Skeletal muscle tissue (tissue), 4 donors: ENCODE data around the gene TENM3. TPM values are rescaled to one million over a fixed set of nuclear protein-coding genes. Genes with fewer than 3 reads are reported as not detected.

Experiments used
- H3K27ac ChIP-seq: one replicate; pipeline ENCODE4 v1.7.0; 2013; ENCODE audit warnings: mild to moderate bottlenecking, low read depth, low read length, inconsistent platforms
- H3K27me3 ChIP-seq, 3 donors: one replicate each; pipeline ENCODE4 v1.7.0; 2013; ENCODE audit warnings: low read length in 3 of 3; ENCODE audit not compliant: control insufficient read depth in 3 of 3, insufficient read depth in 3 of 3
- H3K36me3 ChIP-seq, 3 donors: one replicate each; pipeline ENCODE4 v1.7.0; 2013; ENCODE audit warnings: low read length in 3 of 3; ENCODE audit not compliant: control insufficient read depth in 3 of 3, insufficient read depth in 3 of 3
- H3K4me1 ChIP-seq, 3 donors: one replicate each; pipeline ENCODE4 v1.7.0; 2013; ENCODE audit warnings: low read length in 3 of 3, mild to moderate bottlenecking in 3 of 3; ENCODE audit not compliant: control insufficient read depth in 3 of 3, insufficient read depth in 3 of 3
- H3K4me3 ChIP-seq, 3 donors: one replicate each; pipeline ENCODE4 v1.7.0; 2013; ENCODE audit warnings: low read length in 3 of 3
- H3K9ac ChIP-seq, 3 donors: one replicate each; pipeline ENCODE4 v1.7.0; 2013; ENCODE audit warnings: low read length in 3 of 3, mild to moderate bottlenecking in 3 of 3, moderate library complexity in 2 of 3, low read depth in 1 of 3
- H3K9me3 ChIP-seq, 3 donors: one replicate each; pipeline ENCODE4 v1.7.0; 2013; ENCODE audit warnings: low read length in 3 of 3; ENCODE audit not compliant: control insufficient read depth in 3 of 3
- total RNA-seq: library from RNA; depleted of rRNA; stranded (reverse); fragments of >200 nt; gene quantifications from one replicate; pipeline ENCODE4 v1.2.3, GENCODE V29; 2014
- donor health status: Osteomylitis.

The TENM3 gene
- total RNA-seq, 1 donor from 2014 or later: 29.7 TPM

- Histone ChIP-seq H3K9me3 (no peaks in the 10 kb centered on the region), H3K4me1 (no peaks in the 10 kb centered on the region), H3K27me3 (no peaks in the 10 kb centered on the region), H3K4me3 (no peak overlapping the region), H3K9ac (no peak overlapping the region), H3K27ac (no peak overlapping the region), H3K36me3 (no peaks in the 10 kb centered on the region)
Observed at GRCh38 chr4:182250446-182250845, 7.2 kb downstream of the TENM3 start.

DNA sequence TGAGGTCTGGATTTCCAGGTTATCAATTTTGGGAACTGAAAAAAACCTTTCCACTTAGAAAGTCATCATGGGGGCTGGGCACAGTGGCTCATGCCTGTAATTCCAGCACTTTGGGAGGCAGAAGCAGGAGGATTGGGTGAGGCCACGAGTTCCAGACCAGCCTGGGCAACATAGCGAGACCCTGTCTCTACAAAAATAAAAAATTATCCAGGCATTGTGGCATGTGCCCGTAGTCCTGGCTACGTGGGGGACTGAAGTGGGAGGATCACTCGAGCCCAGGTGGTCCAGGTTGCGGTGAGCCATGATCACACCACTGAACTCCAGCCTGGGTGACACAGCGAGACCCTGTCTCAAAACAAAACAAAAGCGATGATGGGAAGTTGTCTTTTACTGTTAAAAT is 7.9 kb downstream of the TENM3 start:
- H3K9ac ChIP-seq: no peak overlapping the region
- no peaks in the 10 kb centered on the region for H3K36me3 ChIP-seq
- no peaks in the 10 kb centered on the region for H3K27me3 ChIP-seq
- no peak overlapping the region for H3K27ac ChIP-seq
- H3K9me3 ChIP-seq: no peaks in the 10 kb centered on the region
- H3K4me1 ChIP-seq: no peaks in the 10 kb centered on the region
- no peak overlapping the region for H3K4me3 ChIP-seq

DNA sequence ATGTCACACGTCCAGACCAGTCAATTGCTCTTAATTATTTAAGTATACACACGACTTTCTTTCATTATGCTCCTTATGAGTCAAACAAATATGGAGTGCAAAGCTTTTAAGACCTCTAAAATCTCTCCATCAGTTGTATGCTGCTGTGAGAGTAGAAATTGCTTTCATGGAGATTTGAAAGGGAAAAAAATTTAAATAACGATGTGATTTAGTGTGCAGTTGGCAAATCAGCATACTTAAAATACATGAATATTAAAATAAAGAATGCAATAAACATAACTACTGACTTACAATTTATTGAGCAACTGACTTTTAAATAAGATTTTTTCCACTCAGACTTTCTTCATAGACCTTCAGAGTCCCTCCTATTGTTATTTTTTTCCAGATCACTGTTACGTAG is 9.0 kb downstream of the TENM3 start:
- Histone ChIP-seq H3K4me1 (no peaks in the 10 kb centered on the region), H3K9me3 (no peaks in the 10 kb centered on the region), H3K27me3 (no peaks in the 10 kb centered on the region), H3K27ac (no peak overlapping the region), H3K36me3 (no peaks in the 10 kb centered on the region), H3K9ac (no peak overlapping the region), H3K4me3 (no peak overlapping the region)

GRCh38 chr4:182254026-182254780 is 11.0 kb downstream of the TENM3 start:
- H3K36me3 ChIP-seq: no peaks in the 10 kb centered on the region
- H3K27me3 ChIP-seq: no peaks in the 10 kb centered on the region
- H3K4me1 ChIP-seq: no peaks in the 10 kb centered on the region

DNA sequence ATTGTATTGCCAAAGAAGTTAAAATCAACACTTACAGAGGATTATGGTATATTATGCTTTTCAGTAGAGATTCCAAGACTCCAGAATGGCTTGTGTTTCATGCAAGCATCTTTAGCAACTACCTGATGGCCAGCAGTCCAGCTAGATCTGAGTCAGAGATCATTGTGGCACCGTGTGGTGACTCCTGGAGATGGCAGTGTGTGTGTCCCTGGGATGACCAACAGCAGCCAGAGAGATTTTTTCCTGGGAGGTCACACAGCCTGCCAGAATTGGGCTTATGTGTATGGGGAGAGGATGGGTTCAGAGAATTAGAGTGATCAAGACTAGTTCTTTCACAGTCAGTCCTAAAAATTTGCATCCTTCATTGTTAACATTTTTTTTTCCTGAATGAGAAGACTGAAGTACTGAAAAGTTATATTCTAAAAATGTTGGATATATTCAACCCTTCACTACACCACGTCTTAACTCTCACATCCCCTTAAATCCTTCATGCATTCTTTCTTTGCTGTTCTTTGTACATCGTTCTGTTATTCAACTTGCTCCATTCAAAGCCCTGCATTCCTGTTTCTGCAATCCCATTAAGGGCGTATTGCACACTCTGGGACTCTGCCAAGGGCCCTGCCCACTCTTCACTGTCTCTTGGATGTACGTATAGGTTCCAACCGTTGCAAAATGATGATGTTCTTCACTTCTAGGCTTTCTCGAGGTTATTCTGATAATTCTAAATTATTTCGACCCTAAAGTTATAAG is 12.4 kb downstream of the TENM3 start:
- H3K27me3 ChIP-seq: no peaks in the 10 kb centered on the region
- H3K4me3 ChIP-seq: no peak overlapping the region
- H3K27ac ChIP-seq: no peak overlapping the region
- no peaks in the 10 kb centered on the region for H3K36me3 ChIP-seq
- H3K9me3 ChIP-seq: no peaks in the 10 kb centered on the region
- H3K9ac ChIP-seq: no peak overlapping the region
- H3K4me1 ChIP-seq: no peaks in the 10 kb centered on the region

More at GRCh38 chr4:182254026-182254780, 11.0 kb downstream of the TENM3 start:
- H3K9me3 ChIP-seq: no peaks in the 10 kb centered on the region
- H3K9ac ChIP-seq: no peak overlapping the region
- no peak overlapping the region for H3K4me3 ChIP-seq
- H3K27ac ChIP-seq: no peak overlapping the region

GRCh38 chr4:182257016-182257415 is 13.8 kb downstream of the TENM3 start:
- Histone ChIP-seq H3K36me3 (no peaks in the 10 kb centered on the region), H3K27ac (no peak overlapping the region), H3K9ac (no peak overlapping the region), H3K27me3 (no peaks in the 10 kb centered on the region), H3K4me3 (no peak overlapping the region), H3K4me1 (no peaks in the 10 kb centered on the region), H3K9me3 (no peaks in the 10 kb centered on the region)

GRCh38 chr4:182257503-182257902 is 14.3 kb downstream of the TENM3 start:
- Histone ChIP-seq H3K36me3 (no peaks in the 10 kb centered on the region), H3K4me1 (no peaks in the 10 kb centered on the region), H3K9me3 (no peaks in the 10 kb centered on the region), H3K27ac (no peak overlapping the region), H3K27me3 (no peaks in the 10 kb centered on the region), H3K4me3 (no peak overlapping the region), H3K9ac (no peak overlapping the region)

GRCh38 chr4:182258441-182259000 is 15.3 kb downstream of the TENM3 start:
- Histone ChIP-seq H3K4me3 (no peak overlapping the region), H3K27ac (no peak overlapping the region), H3K9me3 (no peaks in the 10 kb centered on the region), H3K36me3 (no peaks in the 10 kb centered on the region), H3K27me3 (no peaks in the 10 kb centered on the region), H3K9ac (no peak overlapping the region), H3K4me1 (no peaks in the 10 kb centered on the region)

- Histone ChIP-seq H3K27ac (no peak overlapping the region), H3K9ac (no peak overlapping the region), H3K4me1 (no peaks in the 10 kb centered on the region), H3K36me3 (no peaks in the 10 kb centered on the region), H3K4me3 (no peak overlapping the region), H3K27me3 (no peaks in the 10 kb centered on the region), H3K9me3 (no peaks in the 10 kb centered on the region)
Observed at GRCh38 chr4:182261651-182262223, 18.5 kb downstream of the TENM3 start.

- Histone ChIP-seq H3K27me3 (no peaks in the 10 kb centered on the region), H3K9ac (no peak overlapping the region), H3K27ac (no peak overlapping the region), H3K4me1 (no peaks in the 10 kb centered on the region), H3K36me3 (no peaks in the 10 kb centered on the region), H3K4me3 (no peak overlapping the region), H3K9me3 (no peaks in the 10 kb centered on the region)
Observed at GRCh38 chr4:182263562-182263961, 20.4 kb downstream of the TENM3 start.
